ENCODE measurements around the gene SCCPDH. TPM values are rescaled to one million over a fixed set of nuclear protein-coding genes. Genes with fewer than 3 reads are reported as not detected.

SCCPDH gene
- polyA plus RNA-seq, 1 experiment: 46.6 TPM

GRCh38 chr1:246779561-246780175, 55.5 kb downstream of the SCCPDH start:
- Histone ChIP-seq H3K9me3 (ENCODE audit: control insufficient read depth, insufficient read depth, low read length) (peaks cover 12% of the 10 kb centered on the region; the same call in 1 of the 2 replicates), H3K27ac (ENCODE audit: low read depth, low read length) (no peak overlapping the region), H3K4me3 (ENCODE audit: low read depth, low read length) (no peak overlapping the region), H3K27me3 (ENCODE audit: control insufficient read depth, insufficient read depth, low read length) (no peaks in the 10 kb centered on the region)
- TF ChIP-seq CTCF (IDR thresholded peaks at IDR 0.05; ENCODE audit: low read depth, low read length): no peak
- ChIA-PET POLR2A (no interaction called here), CTCF (no interaction called here)
- DNase-seq (ENCODE audit: low read depth, low spot score): no peak

GRCh38 chr1:246780264-246780663, 56.1 kb downstream of the SCCPDH start:
- CTCF ChIA-PET: no interaction called here
- Histone ChIP-seq H3K4me3 (ENCODE audit: low read depth, low read length) (no peak overlapping the region), H3K27ac (ENCODE audit: low read depth, low read length) (no peak overlapping the region), H3K9me3 (ENCODE audit: control insufficient read depth, insufficient read depth, low read length) (peaks cover 12% of the 10 kb centered on the region; the same call in 1 of the 2 replicates), H3K27me3 (ENCODE audit: control insufficient read depth, insufficient read depth, low read length) (no peaks in the 10 kb centered on the region)
- TF ChIP-seq CTCF (IDR thresholded peaks at IDR 0.05; ENCODE audit: low read depth, low read length): no peak
- DNase-seq (ENCODE audit: low read depth, low spot score): no peak
- POLR2A ChIA-PET: no interaction called here

- Histone ChIP-seq H3K27me3 (ENCODE audit: control insufficient read depth, insufficient read depth, low read length) (no peaks in the 10 kb centered on the region), H3K9me3 (ENCODE audit: control insufficient read depth, insufficient read depth, low read length) (peaks cover 18% of the 10 kb centered on the region), H3K4me3 (ENCODE audit: low read depth, low read length) (no peak overlapping the region), H3K27ac (ENCODE audit: low read depth, low read length) (no peak overlapping the region)
- no peak for DNase-seq (ENCODE audit: low read depth, low spot score)
- ChIA-PET POLR2A (no interaction called here), CTCF (no interaction called here)
- TF ChIP-seq CTCF (IDR thresholded peaks at IDR 0.05; ENCODE audit: low read depth, low read length): no peak
Observed at GRCh38 chr1:246781212-246781611, 57.0 kb downstream of the SCCPDH start.

- ChIA-PET POLR2A (interaction anchor here (0.7 kb wide), 2 partner anchors 22 to 167 kb away, joined by 3 to 4 read pairs; no protein-coding TSS in a partner anchor), CTCF (interaction anchor here (0.9 kb wide), 1 partner anchor 9 kb away, joined by 4 read pairs; no protein-coding TSS in a partner anchor)
- peak; percentile 78 for DNase-seq (ENCODE audit: low read depth, low spot score)
- Histone ChIP-seq H3K27ac (ENCODE audit: low read depth, low read length) (peak overlapping the region; percentile 87), H3K4me3 (ENCODE audit: low read depth, low read length) (no peak overlapping the region), H3K27me3 (ENCODE audit: control insufficient read depth, insufficient read depth, low read length) (no peaks in the 10 kb centered on the region), H3K9me3 (ENCODE audit: control insufficient read depth, insufficient read depth, low read length) (peaks cover 22% of the 10 kb centered on the region)
- TF ChIP-seq CTCF (IDR thresholded peaks at IDR 0.05; ENCODE audit: low read depth, low read length): no peak
Observed at GRCh38 chr1:246782120-246782900, 58.1 kb downstream of the SCCPDH start.
